KMS-11 (cell line): Measurements from ENCODE around the gene AATF.

Experiments used
- H2AFZ ChIP-seq: fragments of 200-600 bp; sonication (generic); 2 replicates; pipeline ENCODE4 v1.6.1; 2016; ENCODE audit warnings: antibody characterized with exemption, mixed run types, low read depth
- H3K27ac ChIP-seq: fragments of 200-600 bp; sonication (generic); 2 replicates; pipeline ENCODE4 v1.6.1; 2016; ENCODE audit warnings: mild to moderate bottlenecking, mixed run types
- H3K27me3 ChIP-seq: fragments of 200-600 bp; sonication (generic); 2 replicates; pipeline ENCODE4 v1.6.1; 2017; ENCODE audit warnings: mild to moderate bottlenecking, low read depth, mixed run types, moderate library complexity; ENCODE audit not compliant: insufficient read depth
- H3K36me3 ChIP-seq: fragments of 200-600 bp; sonication (generic); 2 replicates; pipeline ENCODE4 v1.6.1; 2017; ENCODE audit warnings: mild to moderate bottlenecking, mixed run types; ENCODE audit not compliant: insufficient read depth
- H3K4me1 ChIP-seq: fragments of 200-600 bp; sonication (generic); 2 replicates; pipeline ENCODE4 v1.6.1; 2016; ENCODE audit warnings: mild to moderate bottlenecking, low read depth, mixed run types; ENCODE audit not compliant: poor library complexity, severe bottlenecking
- H3K4me2 ChIP-seq: fragments of 200-600 bp; sonication (generic); 2 replicates; pipeline ENCODE4 v1.7.0; 2016; ENCODE audit warnings: mild to moderate bottlenecking, mixed run types
- H3K4me3 ChIP-seq: fragments of 200-600 bp; sonication (generic); IDR thresholded peaks from 2 replicates; pipeline ENCODE4 v1.6.1; 2017; ENCODE audit warnings: low read depth, low read length, mixed read lengths; ENCODE audit not compliant: insufficient read depth
- H3K79me2 ChIP-seq: fragments of 200-600 bp; sonication (generic); 2 replicates; pipeline ENCODE4 v1.6.1; 2016; ENCODE audit warnings: low read depth, mixed run types; ENCODE audit not compliant: insufficient read depth
- H3K9ac ChIP-seq: fragments of 200-600 bp; sonication (generic); 2 replicates; pipeline ENCODE4 v1.6.1; 2016; ENCODE audit warnings: mild to moderate bottlenecking, mixed run types
- H4K20me1 ChIP-seq: fragments of 200-600 bp; sonication (generic); 2 replicates; pipeline ENCODE4 v1.6.1; 2016; ENCODE audit warnings: mild to moderate bottlenecking, mixed run types; ENCODE audit not compliant: insufficient read depth
- TF ChIP-seq, protein P1 (sequence below): fragments of 200-600 bp; sonication (generic); conservative IDR thresholded peaks from 2 replicates; pipeline ENCODE4 v1.6.1; 2017; ENCODE audit warnings: low read depth, mild to moderate bottlenecking, antibody characterized with exemption, low read length, moderate library complexity, mixed read lengths

The AATF gene

GRCh38 chr17:36989173-36989572 is 40.4 kb downstream of the AATF start:
- peaks cover 4% of the 10 kb centered on the region; the same call in 1 of the 2 replicates for H3K79me2 ChIP-seq
- no peaks in the 10 kb centered on the region for H4K20me1 ChIP-seq
- no peak overlapping the region for H3K27ac ChIP-seq
- H3K4me2 ChIP-seq, result no peak overlapping the region
- H3K4me3 ChIP-seq, result no peak overlapping the region
- H3K9ac ChIP-seq, result no peak overlapping the region
- TF ChIP-seq, protein P1, sequence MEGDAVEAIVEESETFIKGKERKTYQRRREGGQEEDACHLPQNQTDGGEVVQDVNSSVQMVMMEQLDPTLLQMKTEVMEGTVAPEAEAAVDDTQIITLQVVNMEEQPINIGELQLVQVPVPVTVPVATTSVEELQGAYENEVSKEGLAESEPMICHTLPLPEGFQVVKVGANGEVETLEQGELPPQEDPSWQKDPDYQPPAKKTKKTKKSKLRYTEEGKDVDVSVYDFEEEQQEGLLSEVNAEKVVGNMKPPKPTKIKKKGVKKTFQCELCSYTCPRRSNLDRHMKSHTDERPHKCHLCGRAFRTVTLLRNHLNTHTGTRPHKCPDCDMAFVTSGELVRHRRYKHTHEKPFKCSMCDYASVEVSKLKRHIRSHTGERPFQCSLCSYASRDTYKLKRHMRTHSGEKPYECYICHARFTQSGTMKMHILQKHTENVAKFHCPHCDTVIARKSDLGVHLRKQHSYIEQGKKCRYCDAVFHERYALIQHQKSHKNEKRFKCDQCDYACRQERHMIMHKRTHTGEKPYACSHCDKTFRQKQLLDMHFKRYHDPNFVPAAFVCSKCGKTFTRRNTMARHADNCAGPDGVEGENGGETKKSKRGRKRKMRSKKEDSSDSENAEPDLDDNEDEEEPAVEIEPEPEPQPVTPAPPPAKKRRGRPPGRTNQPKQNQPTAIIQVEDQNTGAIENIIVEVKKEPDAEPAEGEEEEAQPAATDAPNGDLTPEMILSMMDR, result no peak
- peaks cover 5% of the 10 kb centered on the region; the same call in 1 of the 2 replicates for H3K36me3 ChIP-seq
- no peak overlapping the region for H2AFZ ChIP-seq
- no peaks in the 10 kb centered on the region for H3K27me3 ChIP-seq
- H3K4me1 ChIP-seq, result no peaks in the 10 kb centered on the region

DNA sequence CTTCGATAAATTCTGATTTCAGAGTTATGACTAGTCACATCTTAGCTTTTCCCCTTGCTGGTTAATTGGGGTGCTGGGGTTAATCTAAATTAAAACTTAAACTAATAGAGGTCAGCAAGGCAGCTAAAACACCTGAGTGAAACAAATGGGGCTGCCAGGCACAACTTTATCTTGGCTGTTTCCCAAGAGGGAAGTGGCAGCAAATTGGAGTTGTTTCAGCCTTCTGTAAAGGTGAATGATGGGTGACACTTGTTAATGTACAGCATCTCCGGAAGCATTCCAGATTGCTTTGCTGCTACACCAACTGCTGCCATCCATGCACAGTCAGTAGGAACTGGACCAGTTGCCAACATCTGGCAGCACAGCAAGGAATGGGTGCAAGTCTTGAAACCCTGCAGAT is 43.9 kb downstream of the AATF start:
- Histone ChIP-seq H3K9ac (no peak overlapping the region), H3K4me1 (no peaks in the 10 kb centered on the region), H3K36me3 (peaks cover 18% of the 10 kb centered on the region; the same call in 1 of the 2 replicates), H3K4me3 (no peak overlapping the region), H4K20me1 (no peaks in the 10 kb centered on the region), H3K79me2 (no peaks in the 10 kb centered on the region), H3K4me2 (no peak overlapping the region), H3K27ac (no peak overlapping the region), H2AFZ (no peak overlapping the region), H3K27me3 (no peaks in the 10 kb centered on the region)
- TF ChIP-seq, protein P1, result no peak

DNA sequence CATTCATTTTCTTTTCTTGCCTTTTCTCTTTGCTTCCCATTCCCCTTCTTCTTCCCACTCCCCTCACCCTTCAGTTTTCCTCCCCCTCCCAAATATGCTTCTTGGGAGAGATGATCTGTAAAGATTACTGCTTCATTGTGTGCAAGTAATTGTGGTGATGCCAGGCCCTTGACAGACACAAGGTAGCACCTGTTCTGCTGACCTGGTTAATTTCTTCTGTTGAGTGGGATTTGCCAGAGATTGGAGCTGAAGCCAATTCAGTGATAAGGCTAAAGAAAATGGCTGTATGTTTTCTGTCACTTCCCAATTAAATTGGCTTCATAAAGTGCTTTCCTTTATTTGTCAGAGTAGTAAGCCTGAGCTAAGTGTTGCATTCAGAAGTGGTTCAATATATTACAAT is 44.5 kb downstream of the AATF start:
- no peak overlapping the region for H2AFZ ChIP-seq
- no peak overlapping the region for H3K4me3 ChIP-seq
- TF ChIP-seq, protein P1, result no peak
- H3K9ac ChIP-seq, result no peak overlapping the region
- no peaks in the 10 kb centered on the region for H3K27me3 ChIP-seq
- H3K36me3 ChIP-seq, result peaks cover 18% of the 10 kb centered on the region; the same call in 1 of the 2 replicates
- no peaks in the 10 kb centered on the region for H4K20me1 ChIP-seq
- no peak overlapping the region for H3K4me2 ChIP-seq
- H3K4me1 ChIP-seq, result no peaks in the 10 kb centered on the region
- no peak overlapping the region for H3K27ac ChIP-seq
- H3K79me2 ChIP-seq, result no peaks in the 10 kb centered on the region

GRCh38 chr17:36994438-36994837 is 45.7 kb downstream of the AATF start:
- Histone ChIP-seq H3K27me3 (no peaks in the 10 kb centered on the region), H3K4me2 (no peak overlapping the region), H3K27ac (no peak overlapping the region), H3K4me3 (no peak overlapping the region), H3K79me2 (no peaks in the 10 kb centered on the region), H4K20me1 (no peaks in the 10 kb centered on the region), H3K9ac (no peak overlapping the region), H3K36me3 (peaks cover 18% of the 10 kb centered on the region; the same call in 1 of the 2 replicates), H2AFZ (no peak overlapping the region), H3K4me1 (no peaks in the 10 kb centered on the region)
- TF ChIP-seq, protein P1, result no peak
